Mucosa of rectum (tissue), 2 donors: ENCODE data around the gene PLEKHG3.

ENCODE experiments used
- H3K27ac ChIP-seq, 2 donors: one replicate each; pipeline ENCODE4 v1.7.0; 2013; ENCODE audit warnings: inconsistent platforms in 2 of 2, low read depth in 2 of 2, low read length in 2 of 2
- H3K27me3 ChIP-seq, 2 donors: one replicate each; pipeline ENCODE4 v1.7.0; 2013; ENCODE audit warnings: low read length in 2 of 2; ENCODE audit not compliant: control insufficient read depth in 2 of 2, insufficient read depth in 2 of 2
- H3K36me3 ChIP-seq, 2 donors: one replicate each; pipeline ENCODE4 v1.7.0; 2013; ENCODE audit warnings: low read length in 2 of 2; ENCODE audit not compliant: control insufficient read depth in 2 of 2, insufficient read depth in 2 of 2
- H3K4me1 ChIP-seq, 2 donors: one replicate each; pipeline ENCODE4 v1.7.0; 2013; ENCODE audit warnings: low read length in 2 of 2, mild to moderate bottlenecking in 1 of 2; ENCODE audit not compliant: control insufficient read depth in 2 of 2, insufficient read depth in 2 of 2
- H3K4me3 ChIP-seq, 2 donors: one replicate each; pipeline ENCODE4 v1.7.0; 2013; ENCODE audit warnings: low read length in 2 of 2
- H3K9ac ChIP-seq, 2 donors: one replicate each; pipeline ENCODE4 v1.7.0; 2013; ENCODE audit warnings: low read length in 2 of 2, low read depth in 1 of 2, mild to moderate bottlenecking in 1 of 2
- H3K9me3 ChIP-seq, 2 donors: one replicate each; pipeline ENCODE4 v1.7.0; 2013; ENCODE audit warnings: low read length in 2 of 2; ENCODE audit not compliant: control insufficient read depth in 2 of 2
- donor health status: healthy.
- donor health status: Normal muscosa, but diverticular disease.

PLEKHG3 gene

DNA sequence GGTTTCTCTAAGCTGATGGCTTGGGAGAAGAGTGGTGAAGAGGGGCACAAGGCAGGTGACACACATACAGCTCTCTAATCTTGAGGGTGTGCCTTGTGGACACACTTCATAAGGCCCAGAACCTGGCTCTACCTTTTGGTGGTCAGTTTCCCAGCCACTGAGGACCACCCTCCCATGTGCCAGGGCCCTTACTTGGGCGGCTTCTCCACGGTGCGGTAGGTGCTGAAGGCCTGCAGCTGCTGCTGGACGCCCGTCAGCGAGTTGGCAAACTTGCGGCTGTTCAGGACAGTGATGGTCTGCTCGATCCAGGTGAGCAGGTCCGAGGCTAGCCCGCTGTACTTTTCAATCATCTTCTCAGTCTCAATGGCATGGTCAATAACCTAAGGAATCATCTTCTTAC lies 95.3 kb downstream of the PLEKHG3 start:
- no peaks in the 10 kb centered on the region for H3K27me3 ChIP-seq
- H3K36me3 ChIP-seq, result no peaks in the 10 kb centered on the region
- H3K9ac ChIP-seq, result no peak overlapping the region
- H3K4me1 ChIP-seq, result no peaks in the 10 kb centered on the region
- H3K9me3 ChIP-seq, result no peaks in the 10 kb centered on the region
- H3K27ac ChIP-seq, result no peak overlapping the region
- H3K4me3 ChIP-seq, result no peak overlapping the region
